ENCODE data around the gene NIN. TPM values are rescaled to one million over a fixed set of nuclear protein-coding genes. Genes with fewer than 3 reads are reported as not detected.
"Not testable (repeated sequence)": the region's sequence is repeated elsewhere in the genome, so short reads cannot be mapped to it uniquely, and the experiment has no call there.

Gene NIN
- total RNA-seq, 1 donor from 2014 or later = 78.2 TPM

DNA sequence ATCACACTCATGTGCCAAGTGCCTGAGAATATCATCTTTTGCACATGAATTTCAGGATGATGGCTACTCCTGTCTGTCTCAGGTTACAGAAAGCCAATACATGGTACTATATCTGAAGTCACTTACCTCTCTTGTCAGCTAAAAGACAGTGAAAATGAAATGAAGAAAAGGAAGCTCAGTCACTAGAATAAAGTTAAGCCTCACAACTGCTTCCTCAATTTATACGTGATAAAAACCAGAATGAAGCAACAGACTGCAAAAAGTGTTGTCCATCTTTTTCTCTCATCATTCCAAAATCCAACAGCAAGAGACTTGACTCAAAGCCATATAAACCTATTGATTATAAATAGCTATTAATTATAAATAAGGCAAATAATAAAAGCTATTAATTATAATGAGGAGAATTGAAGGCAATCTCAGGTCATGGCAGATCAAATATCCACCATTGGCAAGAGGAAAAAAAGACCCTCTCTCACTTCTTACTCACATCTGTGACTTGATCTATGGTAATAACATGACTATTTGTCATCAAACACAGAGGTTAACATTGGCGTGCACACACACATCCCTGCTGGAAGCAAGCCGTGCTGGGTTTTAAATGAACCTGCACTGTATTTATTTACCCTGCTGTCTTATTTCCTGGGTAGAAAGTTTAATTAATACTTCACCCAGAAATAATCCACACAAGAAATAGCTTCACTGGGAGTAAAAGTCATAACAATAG lies 10.0 kb downstream of the NIN start:
- DNase-seq (ENCODE audit: low read depth) = no peak

DNA sequence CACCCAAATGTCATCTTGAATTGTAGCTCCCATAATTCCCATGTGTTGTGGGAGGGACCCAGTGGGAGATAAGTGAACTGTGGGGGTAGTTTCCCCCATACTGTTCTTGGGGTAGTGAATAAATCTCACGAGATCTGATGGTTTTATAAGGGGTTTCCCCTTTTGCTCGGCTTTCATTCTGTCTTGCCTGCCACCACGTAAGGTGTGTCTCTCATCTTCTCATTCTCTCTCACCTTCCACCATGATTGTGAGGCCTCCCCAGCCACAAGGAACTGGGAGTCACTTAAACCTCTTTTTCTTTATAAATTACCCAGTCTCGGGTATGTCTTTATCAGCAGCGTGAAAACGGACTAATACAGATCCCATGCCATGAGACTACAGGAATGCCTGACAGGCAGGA lies 11.7 kb downstream of the NIN start:
- DNase-seq (ENCODE audit: low read depth) = not testable (repeated sequence)

DNA sequence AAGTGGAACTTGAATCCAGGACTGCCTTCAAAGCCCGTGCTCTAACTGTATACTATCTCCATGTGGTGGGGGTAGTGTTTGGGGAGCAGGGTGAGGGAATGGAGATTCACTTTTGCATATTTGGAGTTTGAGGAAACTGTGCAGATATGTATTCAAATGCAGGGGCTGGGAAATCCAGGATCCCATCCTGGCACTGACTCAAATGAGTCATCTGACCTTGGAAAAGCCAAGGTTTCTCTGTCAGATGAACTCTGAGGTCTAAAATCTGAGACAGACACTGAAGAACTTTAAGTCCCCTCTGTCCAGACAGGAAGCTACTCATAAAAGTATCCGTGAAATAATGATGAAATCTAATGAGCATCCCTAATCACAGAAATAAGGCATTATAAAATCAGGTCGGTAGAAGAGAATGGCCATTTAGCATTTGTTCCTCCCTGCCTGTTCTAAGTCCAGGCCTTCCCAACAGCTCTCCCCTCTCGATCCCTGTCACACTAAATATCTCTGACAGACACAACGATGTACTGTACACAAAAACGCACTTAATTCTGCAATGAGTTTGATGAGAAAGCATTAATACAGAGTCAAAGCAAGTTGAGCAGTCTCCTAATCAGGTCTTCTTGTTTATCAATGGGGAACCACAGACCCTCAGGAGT lies 14.4 kb downstream of the NIN start:
- no peak for DNase-seq (ENCODE audit: low read depth)

GRCh38 chr14:50815526-50815925 lies 15.4 kb downstream of the NIN start:
- DNase-seq (ENCODE audit: low read depth) = not testable (repeated sequence)

DNA sequence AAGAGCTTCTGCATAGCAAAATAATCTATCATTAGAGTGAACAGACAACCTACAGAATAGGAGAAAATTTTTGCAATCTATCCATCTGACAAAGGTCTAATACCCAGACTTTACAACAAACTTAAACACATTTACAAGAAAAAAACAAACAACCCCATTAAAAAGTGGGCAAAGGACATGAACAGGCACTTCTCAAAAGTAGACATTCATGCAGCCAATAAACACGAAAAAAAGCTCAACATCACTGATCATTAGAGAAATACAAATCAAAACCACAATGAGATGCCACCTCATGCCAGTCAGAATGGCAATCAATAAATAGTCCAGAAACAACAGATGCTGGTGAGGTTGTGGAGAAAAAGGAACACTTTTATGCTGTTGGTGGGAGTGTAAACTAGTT lies 15.9 kb downstream of the NIN start:
- DNase-seq (ENCODE audit: low read depth) = not testable (repeated sequence)

DNA sequence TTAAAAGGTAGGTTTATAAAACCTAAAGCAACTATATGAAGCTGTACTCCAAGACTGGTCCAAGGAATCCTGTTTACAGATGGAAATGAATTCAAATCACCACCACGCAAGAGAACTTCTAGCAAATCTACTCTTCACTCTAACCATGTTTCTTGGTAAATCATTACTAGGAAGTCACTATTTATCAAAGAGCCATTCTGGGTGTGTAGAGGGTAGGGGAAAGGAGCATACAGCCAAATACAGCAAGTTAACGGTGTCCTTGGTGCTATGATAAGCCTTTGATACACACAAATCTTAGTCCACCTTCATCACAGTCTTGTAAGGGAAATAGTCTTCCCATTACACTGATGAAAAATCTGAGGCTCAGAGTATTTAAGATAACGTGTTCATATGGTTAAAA lies 16.8 kb downstream of the NIN start:
- DNase-seq (ENCODE audit: low read depth) = no peak

DNA sequence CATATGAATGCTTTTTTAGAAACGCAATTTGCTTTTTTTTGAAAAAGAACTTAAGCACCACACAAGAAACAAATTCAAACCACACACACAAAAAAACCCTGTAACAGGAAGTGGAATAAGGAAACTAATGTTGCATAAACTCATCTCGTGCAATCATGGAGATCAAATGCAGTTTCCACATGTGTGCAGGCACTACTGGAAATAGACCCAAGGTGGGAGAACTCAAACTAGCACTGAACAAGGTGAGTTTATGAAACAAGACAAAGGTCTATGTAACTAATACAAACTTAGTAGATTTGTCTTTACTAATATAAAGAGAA lies 17.5 kb downstream of the NIN start:
- no peak for DNase-seq (ENCODE audit: low read depth)

DNA sequence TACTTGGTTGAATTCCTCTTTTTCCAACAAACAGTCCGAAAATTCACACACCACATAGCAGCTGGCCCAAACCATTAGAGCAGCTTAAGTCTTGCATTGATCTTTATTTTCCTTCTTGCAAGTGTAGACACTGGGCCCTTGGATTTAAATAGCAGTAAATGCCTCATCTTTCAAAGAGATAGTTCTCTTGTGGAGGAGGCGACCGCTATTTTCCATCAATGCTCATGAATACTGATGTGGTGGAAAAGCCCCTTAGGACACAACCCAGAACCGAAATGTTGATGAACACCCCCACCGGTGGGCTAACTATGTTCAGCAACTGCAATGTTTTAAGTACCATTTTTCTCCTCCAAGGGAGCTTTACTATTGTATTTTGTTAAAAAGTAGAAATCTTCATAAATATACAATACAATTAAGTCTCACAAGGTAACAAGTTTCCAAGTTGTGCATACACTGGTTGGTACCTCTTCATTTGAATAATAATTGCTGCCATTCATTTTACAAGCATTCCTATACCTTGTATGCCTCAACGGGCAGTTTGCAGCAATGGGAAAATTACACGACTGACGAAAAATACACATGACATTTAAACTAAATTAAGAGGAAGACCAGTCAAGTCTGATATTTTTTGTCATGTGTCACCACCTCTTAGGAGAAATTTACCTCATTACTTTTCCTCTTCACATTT lies 18.0 kb downstream of the NIN start:
- DNase-seq (ENCODE audit: low read depth) = no peak

- no peak for DNase-seq (ENCODE audit: low read depth)
Measured at GRCh38 chr14:50812180-50812579, 18.8 kb downstream of the NIN start.

GRCh38 chr14:50808053-50808452 lies 22.9 kb downstream of the NIN start:
- no peak for DNase-seq (ENCODE audit: low read depth)

- DNase-seq (ENCODE audit: low read depth) = no peak
Measured at GRCh38 chr14:50806241-50806933, 24.6 kb downstream of the NIN start.

DNA sequence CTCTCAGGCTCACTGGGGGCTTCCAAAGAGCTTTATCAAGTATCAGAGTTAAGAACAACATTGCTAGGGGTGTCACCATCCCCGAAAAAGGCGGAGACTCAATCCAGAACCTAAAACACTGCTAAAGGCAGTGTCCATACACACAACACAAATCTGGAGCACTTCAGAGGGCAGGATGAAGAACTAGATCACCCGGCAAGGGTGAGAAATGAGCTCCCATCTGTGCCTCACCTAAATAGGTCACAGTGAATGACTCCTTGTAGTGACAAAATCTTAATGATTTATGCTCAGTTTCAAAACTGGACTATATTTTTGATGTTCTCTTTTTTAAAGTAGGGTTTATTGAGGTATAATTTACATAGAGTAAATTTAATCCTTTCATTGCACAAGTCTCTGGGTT lies 25.6 kb downstream of the NIN start:
- no peak for DNase-seq (ENCODE audit: low read depth)

- DNase-seq (ENCODE audit: low read depth) = no peak
Measured at GRCh38 chr14:50804181-50804721, 26.7 kb downstream of the NIN start.

GRCh38 chr14:50801706-50802105 lies 29.3 kb downstream of the NIN start:
- DNase-seq (ENCODE audit: low read depth) = peak; percentile 75

- DNase-seq (ENCODE audit: low read depth) = no peak
Measured at GRCh38 chr14:50800032-50800431, 30.9 kb downstream of the NIN start.

GRCh38 chr14:50798048-50798421 lies 32.9 kb downstream of the NIN start:
- DNase-seq (ENCODE audit: low read depth) = no peak

DNA sequence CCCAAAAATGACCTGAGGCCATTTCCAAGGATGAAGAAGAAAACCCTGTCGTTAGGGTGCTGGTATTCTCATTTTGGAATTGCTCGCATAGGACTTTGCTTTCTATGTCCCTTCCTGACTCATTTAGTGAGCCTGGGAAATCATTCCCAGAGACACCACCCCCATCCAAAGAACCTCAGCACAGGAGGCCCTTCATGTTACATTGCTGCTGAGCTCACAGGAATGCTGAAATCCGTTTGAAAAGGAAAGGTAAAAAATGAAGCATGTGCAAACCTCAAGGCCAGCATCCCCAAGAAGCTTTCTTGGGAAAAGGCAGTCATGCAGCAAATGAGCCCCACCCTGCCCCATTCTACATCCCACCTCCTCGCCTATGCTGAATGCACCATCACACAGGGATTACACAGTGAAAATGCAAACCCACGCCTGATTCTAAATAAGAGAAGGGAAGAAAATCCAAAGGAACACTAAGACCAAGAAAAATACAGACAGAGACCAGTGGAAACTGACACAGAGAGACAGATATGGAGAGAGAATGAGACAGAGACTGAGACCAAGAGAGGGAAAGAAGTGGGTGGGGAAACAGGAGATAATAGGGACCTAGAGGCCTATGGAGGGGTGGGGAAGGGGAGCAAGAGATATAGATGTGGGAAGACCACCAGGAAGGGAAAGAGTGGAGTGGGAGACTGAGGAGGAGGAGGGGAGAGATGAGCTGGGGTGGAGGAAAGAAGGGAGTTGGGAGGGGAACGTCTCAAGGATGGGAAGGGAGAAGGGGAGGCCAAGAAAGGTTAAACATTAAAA lies 33.5 kb downstream of the NIN start:
- DNase-seq (ENCODE audit: low read depth) = peak; percentile 80

GRCh38 chr14:50796390-50796789 lies 34.6 kb downstream of the NIN start:
- no peak for DNase-seq (ENCODE audit: low read depth)

DNA sequence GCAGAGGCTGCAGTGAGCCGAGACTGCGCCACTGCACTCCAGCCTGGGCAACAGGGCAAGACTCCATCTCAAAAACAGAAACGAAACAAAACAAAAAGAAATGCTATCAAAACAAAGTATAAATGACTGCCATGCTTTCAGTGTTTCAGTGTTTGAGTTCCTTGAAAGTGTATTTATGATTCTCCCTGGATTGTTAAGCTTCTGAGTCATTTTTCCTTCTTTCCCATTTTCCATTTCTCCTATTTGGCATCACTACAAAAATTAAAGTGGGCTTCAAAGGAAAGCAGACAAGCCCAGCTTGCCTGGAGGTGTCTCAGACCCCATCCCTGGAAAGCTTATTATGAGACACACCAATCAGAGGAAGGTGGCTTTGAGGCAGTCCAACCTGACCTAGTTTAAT lies 35.1 kb downstream of the NIN start:
- DNase-seq (ENCODE audit: low read depth) = no peak

DNA sequence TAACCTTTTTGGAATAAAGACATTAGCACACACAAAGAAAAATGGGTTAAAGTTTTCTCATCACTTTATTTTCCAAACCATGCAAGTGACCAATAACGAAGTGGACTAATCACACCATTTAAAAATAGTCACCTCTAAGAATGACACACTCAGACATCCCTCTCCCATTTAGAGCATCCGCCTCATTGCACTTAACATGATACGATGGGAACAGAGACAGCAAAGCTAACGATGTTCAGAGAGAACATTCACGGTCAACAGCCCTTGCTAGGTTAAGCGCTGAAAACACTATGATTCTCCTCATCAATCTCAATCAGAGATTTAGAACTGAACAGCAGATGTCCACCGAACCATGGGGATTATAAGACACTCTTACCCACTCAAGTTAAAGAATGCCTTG lies 35.8 kb downstream of the NIN start:
- DNase-seq (ENCODE audit: low read depth) = no peak

- no peak for DNase-seq (ENCODE audit: low read depth)
Measured at GRCh38 chr14:50794068-50794645, 36.8 kb downstream of the NIN start.

Data from renal cortical epithelial cell (primary cell).